Kidney (tissue), 14 donors: ENCODE results near the gene ZNF668. TPM values are rescaled to one million over a fixed set of nuclear protein-coding genes. Genes with fewer than 3 reads are reported as not detected.
A peak's percentile ranks its signal among the peaks of the same experiment; 100 is the strongest.

Source experiments
- DNase-seq, 5 donors: peaks; one replicate each; pipeline ENCODE4 v3.0.0-alpha.2; 2013 to 2020
- FAIRE-seq: peaks from 2 replicates; lab custom pipeline; 2012; peaks lifted over from hg19 to GRCh38; lab: Jason Lieb, UNC
- H3K27ac ChIP-seq, 2 donors: one replicate each; pipeline ENCODE4 v1.7.0; 2013; ENCODE audit warnings: low read depth in 2 of 2, low read length in 2 of 2, inconsistent platforms in 1 of 2
- H3K27me3 ChIP-seq: one replicate; pipeline ENCODE4 v1.7.1; 2013; ENCODE audit warnings: low read length, inconsistent platforms; ENCODE audit not compliant: control insufficient read depth, insufficient read depth
- H3K36me3 ChIP-seq, 3 donors: one replicate each; pipeline versions ENCODE4 v1.7.0 to v1.7.1; 2013; ENCODE audit warnings: low read length in 3 of 3, control low read depth in 1 of 3, inconsistent platforms in 1 of 3; ENCODE audit not compliant: insufficient read depth in 3 of 3, control insufficient read depth in 2 of 3
- H3K4me1 ChIP-seq, 3 donors: one replicate each; pipeline versions ENCODE4 v1.7.0 to v1.7.1; 2013; ENCODE audit warnings: low read length in 3 of 3, inconsistent platforms in 1 of 3, low read depth in 1 of 3; ENCODE audit not compliant: control insufficient read depth in 2 of 3, insufficient read depth in 2 of 3
- H3K4me3 ChIP-seq, 3 donors: one replicate each; pipeline versions ENCODE4 v1.7.0 to v1.8.1; 2013; ENCODE audit warnings: low read length in 3 of 3, control low read depth in 1 of 3, inconsistent platforms in 1 of 3
- H3K9ac ChIP-seq, 3 donors: one replicate each; pipeline versions ENCODE4 v1.7.0 to v1.7.1; 2013; ENCODE audit warnings: low read length in 3 of 3, control low read depth in 1 of 3, inconsistent platforms in 1 of 3
- H3K9me3 ChIP-seq, 3 donors: one replicate each; pipeline versions ENCODE4 v1.7.0 to v1.7.1; 2013; ENCODE audit warnings: low read length in 3 of 3, control low read depth in 1 of 3, inconsistent platforms in 1 of 3; ENCODE audit not compliant: control insufficient read depth in 2 of 3, insufficient read depth in 1 of 3
- intact Hi-C: fragments of 100-400 bp; cut with DNase I; formaldehyde crosslinking; loops from one replicate; pipeline ENCODE4 v1.11.1; 2022
- polyA plus RNA-seq: library from polyadenylated mRNA; stranded (reverse); fragments of 350-450 nt; fragmentation: Illumina TruSeq; extraction: RNeasy Lipid Tissue Mini Kit (QIAGEN cat#74804); gene quantifications from one replicate; pipeline ENCODE4 v1.2.3, GENCODE V29; 2014; ENCODE audit warnings: low read depth, low replicate concordance; ENCODE audit not compliant: insufficient read depth
- total RNA-seq: library from RNA; stranded (reverse); fragmentation: NEBNext Ultra II Directional; extraction: Animal tissue kit (Norgen Biotek cat#: 25700); gene quantifications from one replicate; pipeline ENCODE4 v1.2.1, GENCODE V29; 2021
- TF ChIP-seq, protein P1 (sequence below): IDR thresholded peaks from 3 replicates; pipeline ENCODE4 v1.5.1; 2012; ENCODE audit warnings: mild to moderate bottlenecking, moderate library complexity, borderline replicate concordance; ENCODE audit not compliant: insufficient read depth; ENCODE audit errors: extremely low read depth
- donor health status: control.
- donor health status: control.
- donor health status: control.
- donor health status: control.
- donor health status: control.
- donor health status: DM: yes; HTN: yes; CAD: no.
- donor health status: Normal renal cell carcinoma (clear cell type).

ZNF668 gene
- total and polyA plus RNA-seq, 2 donors from 2014 or later: 5.4 to 6.4 TPM

DNA sequence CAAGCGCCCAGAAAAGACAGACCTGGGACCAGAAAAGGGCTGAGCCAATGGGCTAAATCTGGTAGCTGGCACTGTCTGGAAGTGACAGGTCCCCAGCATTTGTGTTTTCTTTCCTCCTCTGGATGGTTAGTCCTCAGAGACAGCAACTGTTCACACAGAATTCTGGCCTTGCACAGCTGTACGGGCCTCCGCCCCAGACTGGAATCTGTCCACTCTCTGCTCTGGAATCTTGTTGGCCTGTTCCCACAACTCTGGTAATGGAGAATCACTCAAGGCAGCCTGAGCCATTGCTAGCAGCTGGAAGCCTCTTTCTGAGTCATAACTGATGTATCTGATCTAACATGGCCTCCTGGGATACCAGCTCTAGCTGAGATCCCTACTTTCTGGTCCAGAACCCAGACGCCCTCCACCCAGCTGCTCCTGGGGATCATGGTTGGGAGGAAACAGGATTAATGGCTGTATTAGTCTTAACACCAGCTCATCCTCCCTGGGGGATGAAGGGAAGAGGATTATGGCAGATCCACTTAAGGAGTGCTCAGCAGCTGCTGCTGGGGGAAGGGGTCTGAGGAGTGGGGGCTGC lies 9.1 kb downstream of the ZNF668 start:
- no peak overlapping the region for H3K4me3 ChIP-seq
- no peaks in the 10 kb centered on the region for H3K27me3 ChIP-seq
- DNase-seq (no peak), FAIRE-seq (no peak)
- TF ChIP-seq, protein P1, sequence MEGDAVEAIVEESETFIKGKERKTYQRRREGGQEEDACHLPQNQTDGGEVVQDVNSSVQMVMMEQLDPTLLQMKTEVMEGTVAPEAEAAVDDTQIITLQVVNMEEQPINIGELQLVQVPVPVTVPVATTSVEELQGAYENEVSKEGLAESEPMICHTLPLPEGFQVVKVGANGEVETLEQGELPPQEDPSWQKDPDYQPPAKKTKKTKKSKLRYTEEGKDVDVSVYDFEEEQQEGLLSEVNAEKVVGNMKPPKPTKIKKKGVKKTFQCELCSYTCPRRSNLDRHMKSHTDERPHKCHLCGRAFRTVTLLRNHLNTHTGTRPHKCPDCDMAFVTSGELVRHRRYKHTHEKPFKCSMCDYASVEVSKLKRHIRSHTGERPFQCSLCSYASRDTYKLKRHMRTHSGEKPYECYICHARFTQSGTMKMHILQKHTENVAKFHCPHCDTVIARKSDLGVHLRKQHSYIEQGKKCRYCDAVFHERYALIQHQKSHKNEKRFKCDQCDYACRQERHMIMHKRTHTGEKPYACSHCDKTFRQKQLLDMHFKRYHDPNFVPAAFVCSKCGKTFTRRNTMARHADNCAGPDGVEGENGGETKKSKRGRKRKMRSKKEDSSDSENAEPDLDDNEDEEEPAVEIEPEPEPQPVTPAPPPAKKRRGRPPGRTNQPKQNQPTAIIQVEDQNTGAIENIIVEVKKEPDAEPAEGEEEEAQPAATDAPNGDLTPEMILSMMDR: no peak
- H3K4me1 ChIP-seq: peaks cover 0 to 2% (median 0%) of the 10 kb centered on the region in 3 donors
- H3K36me3 ChIP-seq: peaks cover 0 to 4% (median 3%) of the 10 kb centered on the region in 3 donors
- no peaks in the 10 kb centered on the region for H3K9me3 ChIP-seq
- H3K9ac ChIP-seq: no peak overlapping the region
- H3K27ac ChIP-seq: no peak overlapping the region
- intact Hi-C loops: no loop called here

DNA sequence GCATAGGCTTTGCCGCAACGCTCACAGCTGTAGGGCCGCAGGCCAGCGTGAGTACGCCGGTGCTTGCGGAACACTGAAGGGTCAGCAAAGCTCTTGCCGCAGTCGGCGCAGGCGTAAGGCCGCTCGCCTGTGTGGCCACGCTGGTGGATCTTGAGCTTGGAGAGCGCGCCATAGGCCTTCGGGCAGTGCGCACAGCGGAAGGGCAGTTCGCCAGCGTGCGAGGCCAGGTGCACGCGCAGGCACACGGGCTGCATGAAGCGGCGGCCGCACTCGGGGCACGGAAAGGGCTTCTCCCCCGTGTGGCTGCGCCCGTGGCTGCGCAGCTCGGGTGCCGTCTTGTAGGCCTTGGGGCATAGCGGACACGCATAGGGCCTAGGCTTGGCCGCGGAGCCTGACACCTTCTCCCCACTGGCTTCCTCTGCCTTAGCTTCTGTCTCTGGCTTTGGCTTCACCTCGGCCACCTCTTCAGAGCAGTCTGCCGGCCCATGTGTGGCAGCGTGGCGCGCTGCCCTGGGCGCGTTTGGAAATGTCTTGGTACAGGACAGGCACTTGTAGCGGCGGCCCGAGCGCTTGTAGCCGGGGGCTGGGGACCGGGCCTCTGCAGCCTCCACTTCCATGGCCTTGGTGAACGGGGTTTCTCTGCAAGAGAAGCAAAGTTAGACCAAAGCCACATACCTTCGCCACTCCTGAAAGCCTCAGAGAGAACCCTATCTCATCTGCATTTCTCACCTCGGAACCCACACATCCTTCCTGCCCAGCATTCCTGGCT lies 10.0 kb downstream of the ZNF668 start:
- TF ChIP-seq, protein P1: no peak
- H3K9me3 ChIP-seq: no peaks in the 10 kb centered on the region
- H3K36me3 ChIP-seq: peaks cover 0 to 4% (median 3%) of the 10 kb centered on the region in 3 donors
- intact Hi-C loops: no loop called here
- H3K4me3 ChIP-seq: no peak overlapping the region
- DNase-seq (peak in 1 of 5 donors; percentile 74), FAIRE-seq (no peak)
- no peak overlapping the region for H3K27ac ChIP-seq
- H3K4me1 ChIP-seq: peaks cover 0 to 2% (median 0%) of the 10 kb centered on the region in 3 donors
- no peak overlapping the region for H3K9ac ChIP-seq
- no peaks in the 10 kb centered on the region for H3K27me3 ChIP-seq

DNA sequence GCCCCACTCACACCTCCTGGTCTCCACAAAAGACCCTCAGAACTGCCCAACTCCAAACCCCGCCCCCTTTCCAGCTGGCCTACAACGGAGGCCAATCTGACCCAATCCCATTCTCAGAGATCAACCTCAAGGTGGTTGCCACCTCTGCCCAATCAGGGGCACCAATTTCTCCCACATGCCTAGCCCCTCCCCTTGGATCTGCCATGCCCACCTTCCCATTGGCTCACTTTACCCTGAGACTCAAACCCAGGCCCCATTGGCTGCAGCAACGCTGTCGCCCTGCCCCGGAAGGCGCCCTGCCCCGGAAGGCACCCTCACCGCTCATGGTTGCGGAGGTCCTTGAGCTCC lies 10.6 kb downstream of the ZNF668 start:
- Histone ChIP-seq H3K36me3 (peaks cover 0 to 4% (median 3%) of the 10 kb centered on the region in 3 donors), H3K9me3 (no peaks in the 10 kb centered on the region), H3K27me3 (no peaks in the 10 kb centered on the region), H3K4me1 (peaks cover 0 to 2% (median 0%) of the 10 kb centered on the region in 3 donors), H3K4me3 (no peak overlapping the region), H3K9ac (no peak overlapping the region), H3K27ac (no peak overlapping the region)
- TF ChIP-seq, protein P1: no peak
- intact Hi-C loops: no loop called here
- DNase-seq (no peak), FAIRE-seq (no peak)
